GM23248 (cell line): ENCODE results near the gene TBCC. TPM values are rescaled to one million over a fixed set of nuclear protein-coding genes. Genes with fewer than 3 reads are reported as not detected.

Experiments
- DNase-seq: peaks from one replicate; pipeline ENCODE4 v3.0.0-alpha.2; 2015
- H2AFZ ChIP-seq: fragments of 200-600 bp; sonication (generic); 2 replicates; pipeline ENCODE4 v1.6.1; 2016; ENCODE audit warnings: antibody characterized with exemption
- H3F3A ChIP-seq: fragments of 200-600 bp; sonication (generic); 2 replicates; pipeline ENCODE4 v1.6.1; 2016; ENCODE audit warnings: mild to moderate bottlenecking, antibody characterized with exemption, mixed run types; ENCODE audit not compliant: insufficient read depth
- H3K27ac ChIP-seq: fragments of 200-600 bp; sonication (generic); 2 replicates; pipeline ENCODE4 v1.5.1; 2016; ENCODE audit warnings: mild to moderate bottlenecking
- H3K27me3 ChIP-seq: fragments of 200-600 bp; sonication (generic); replicated peaks from 2 replicates; pipeline ENCODE4 v1.6.1; 2016; ENCODE audit warnings: mild to moderate bottlenecking; ENCODE audit not compliant: insufficient read depth
- H3K36me3 ChIP-seq: fragments of 200-600 bp; sonication (generic); 2 replicates; pipeline ENCODE4 v1.6.1; 2016; ENCODE audit warnings: low read depth, mild to moderate bottlenecking
- H3K4me1 ChIP-seq: fragments of 200-600 bp; sonication (generic); 2 replicates; pipeline ENCODE4 v1.6.1; 2016; ENCODE audit warnings: mild to moderate bottlenecking; ENCODE audit not compliant: insufficient read depth
- H3K4me2 ChIP-seq: fragments of 200-600 bp; sonication (generic); one replicate; pipeline ENCODE4 v1.6.1; 2016; ENCODE audit warnings: mild to moderate bottlenecking; ENCODE audit not compliant: unreplicated experiment
- H3K4me3 ChIP-seq: fragments of 200-600 bp; sonication (generic); 2 replicates; pipeline ENCODE4 v1.5.1; 2016; ENCODE audit warnings: mild to moderate bottlenecking
- H3K79me2 ChIP-seq: fragments of 200-600 bp; sonication (generic); 2 replicates; pipeline ENCODE4 v1.6.1; 2016; ENCODE audit warnings: mild to moderate bottlenecking; ENCODE audit not compliant: insufficient read depth
- H3K9ac ChIP-seq: fragments of 200-600 bp; sonication (generic); 2 replicates; pipeline ENCODE4 v1.6.1; 2016; ENCODE audit warnings: mild to moderate bottlenecking
- H3K9me2 ChIP-seq: fragments of 200-600 bp; sonication (generic); 2 replicates; pipeline ENCODE4 v1.6.1; 2016; ENCODE audit warnings: mixed run types, mild to moderate bottlenecking, moderate library complexity; ENCODE audit not compliant: insufficient read depth
- H3K9me3 ChIP-seq: fragments of 200-600 bp; sonication (generic); one replicate; pipeline ENCODE4 v1.6.1; 2017; ENCODE audit warnings: low read depth
- H4K20me1 ChIP-seq: fragments of 200-600 bp; sonication (generic); 2 replicates; pipeline ENCODE4 v1.6.0; 2016; ENCODE audit not compliant: insufficient read depth
- EZH2 ChIP-seq: fragments of 200-600 bp; sonication (generic); IDR thresholded peaks from 2 replicates; pipeline ENCODE4 v1.6.1; 2018; ENCODE audit warnings: antibody characterized with exemption, mild to moderate bottlenecking; ENCODE audit not compliant: insufficient read depth, poor library complexity, severe bottlenecking
- EZH2phosphoT487 ChIP-seq: fragments of 200-600 bp; sonication (generic); IDR thresholded peaks from 2 replicates; pipeline ENCODE4 v1.6.1; 2018; ENCODE audit warnings: antibody characterized with exemption, moderate library complexity, mild to moderate bottlenecking, low read depth; ENCODE audit not compliant: insufficient read depth
- WGBS, 2 experiments: methylation state at CpG; one replicate each; pipeline ENCODE4 v1.1.6; 2015 to 2017; ENCODE audit warnings: low lambda C conversion rate in 2 of 2, low coverage in 1 of 2; ENCODE audit errors: missing lambda C conversion rate in 2 of 2; 5-methylcytosine and 5-hydroxymethylcytosine counted together
- in situ Hi-C: fragments of 300-500 bp; cut with MboI; formaldehyde crosslinking; loops from 2 replicates; pipeline ENCODE4 v1.15.0; 2020
- polyA plus RNA-seq: library from polyadenylated mRNA; unstranded; fragments of >200 nt; fragmentation: Nextera tagmentation; extraction: Ambion mirVana; gene quantifications from 2 replicates; pipeline ENCODE4 v1.2.1, GENCODE V29; 2016
- total RNA-seq: library from RNA; depleted of rRNA; stranded (reverse); fragments of >200 nt; shearing (Covaris generic); gene quantifications from 2 replicates; pipeline ENCODE4 v1.2.3, GENCODE V29; 2014

TBCC gene
- total and polyA plus RNA-seq, 2 experiments from 2014 or later, result 35.0 to 36.9 TPM

DNA sequence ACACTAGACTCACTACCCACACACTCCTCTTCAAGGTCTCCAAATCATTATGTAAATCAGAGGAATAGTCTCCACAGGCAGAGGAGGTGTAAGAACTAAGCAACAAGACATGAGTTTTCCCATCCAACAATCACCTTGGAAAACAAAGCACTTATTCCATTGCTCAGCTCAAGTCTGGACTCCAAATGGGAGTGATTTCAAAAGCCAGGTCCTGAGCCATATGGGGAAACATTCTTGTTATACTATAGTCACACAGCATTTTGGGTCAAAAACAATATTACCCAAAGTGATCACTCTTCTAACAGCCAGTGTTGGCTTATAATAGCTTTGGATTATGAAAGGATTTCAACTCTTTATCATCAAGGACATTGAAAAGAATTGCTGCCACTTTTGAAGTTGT, 19.9 kb downstream of the TBCC start:
- in situ Hi-C loops, result no loop called here
- peak overlapping the region; percentile 71 for H3K4me3 ChIP-seq
- H3K9ac ChIP-seq, result peak overlapping the region; percentile 81

DNA sequence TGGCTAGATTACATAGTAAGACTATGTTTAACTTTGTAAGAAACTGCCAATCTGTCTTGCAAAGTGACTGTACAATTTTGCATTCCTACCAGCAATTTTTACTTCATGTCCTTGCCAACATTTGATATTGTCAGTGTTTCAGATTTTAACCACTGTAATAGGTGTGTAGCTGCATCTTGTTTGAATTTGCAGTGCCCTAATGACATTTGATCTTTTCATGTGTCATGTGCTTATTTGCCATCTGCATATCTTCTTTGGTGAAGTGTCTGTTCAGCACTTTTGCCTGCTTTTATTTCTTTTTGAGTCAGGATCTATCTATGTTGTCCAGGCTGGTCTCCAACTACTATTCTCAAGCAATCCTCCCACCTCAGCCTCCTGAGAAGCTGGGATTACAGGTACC, 21.1 kb downstream of the TBCC start:
- H3K4me1 ChIP-seq, result peaks cover 24% of the 10 kb centered on the region
- H3K36me3 ChIP-seq, result no peaks in the 10 kb centered on the region
- H4K20me1 ChIP-seq, result no peaks in the 10 kb centered on the region
- H3K9ac ChIP-seq, result no peak overlapping the region
- H2AFZ ChIP-seq, result no peak overlapping the region
- H3K4me2 ChIP-seq, result no peak overlapping the region
- H3F3A ChIP-seq, result peaks cover 13% of the 10 kb centered on the region
- H3K4me3 ChIP-seq, result no peak overlapping the region
- H3K79me2 ChIP-seq, result 0 out of 2 replicates have a peak, but pooled peaks cover 7% of the 10 kb centered on the region
- H3K27me3 ChIP-seq, result no peaks in the 10 kb centered on the region
- no peaks in the 10 kb centered on the region for H3K9me2 ChIP-seq
- DNase-seq, result no peak
- in situ Hi-C loops, result no loop called here
- H3K27ac ChIP-seq, result no peak overlapping the region
- H3K9me3 ChIP-seq, result no peaks in the 10 kb centered on the region
- TF ChIP-seq EZH2phosphoT487, result no peak
- TF ChIP-seq EZH2, result no peak

More for the DNA sequence above, 19.9 kb downstream of the TBCC start:
- no peaks in the 10 kb centered on the region for H3K27me3 ChIP-seq
- TF ChIP-seq EZH2, result no peak
- no peak for TF ChIP-seq EZH2phosphoT487
- H2AFZ ChIP-seq, result peak overlapping the region; percentile 95
- 0 out of 2 replicates have a peak, but pooled peaks cover 7% of the 10 kb centered on the region for H3K79me2 ChIP-seq
- H3K27ac ChIP-seq, result peak overlapping the region; percentile 91
- no peaks in the 10 kb centered on the region for H3K9me3 ChIP-seq
- H3K4me1 ChIP-seq, result peaks cover 24% of the 10 kb centered on the region
- H3K36me3 ChIP-seq, result no peaks in the 10 kb centered on the region
- DNase-seq, result peak; percentile 57
- H3F3A ChIP-seq, result peaks cover 13% of the 10 kb centered on the region
- H4K20me1 ChIP-seq, result no peaks in the 10 kb centered on the region
- peak overlapping the region; percentile 89 for H3K4me2 ChIP-seq
- H3K9me2 ChIP-seq, result no peaks in the 10 kb centered on the region

DNA sequence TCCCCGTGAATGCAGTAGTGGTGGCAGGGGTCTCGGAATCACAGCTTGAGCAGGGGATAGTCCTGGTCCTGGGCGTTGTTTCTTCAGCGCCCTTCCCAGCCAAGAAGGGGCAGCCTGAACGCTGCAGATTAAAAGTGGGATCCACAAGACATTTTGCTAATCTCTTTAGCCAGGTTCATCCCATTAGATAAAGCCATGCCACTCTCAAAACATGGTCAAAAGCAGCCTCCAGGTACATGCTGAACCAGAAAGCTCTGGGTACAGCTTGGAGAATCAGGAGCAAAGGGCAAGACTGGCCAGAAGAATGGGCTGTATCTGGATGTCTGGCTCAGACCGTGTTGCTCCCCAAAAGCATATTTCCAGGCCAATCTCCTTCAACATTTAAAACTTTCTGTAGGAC, 23.4 kb downstream of the TBCC start, which contains the start of gene PRPH2:
PRPH2 (minus strand) TSS at position 101 of the 400 bp plus-strand sequence. CDS start 263 bp downstream, outside the sequence.
- H3K27ac ChIP-seq, result no peak within 1 kb of the TSS
- TF ChIP-seq EZH2 (no peak), EZH2phosphoT487 (no peak)
- no peaks in the 10 kb centered on the region for H3K9me3 ChIP-seq
- H3K9me2 ChIP-seq, result no peaks in the 10 kb centered on the region
- no peak within 1 kb of the TSS for H3K9ac ChIP-seq
- H3F3A ChIP-seq, result peaks cover 13% of the 10 kb centered on the region
- H2AFZ ChIP-seq, result no peak within 1 kb of the TSS
- 96% methylated on average over 6 of the region's 6 CpGs for whole genome bisulfite sequencing, 2 experiments
- in situ Hi-C loops, result no loop called here
- no peaks in the 10 kb centered on the region for H3K36me3 ChIP-seq
- H3K79me2 ChIP-seq, result 0 out of 2 replicates have a peak, but pooled peaks cover 7% of the 10 kb centered on the region
- H3K4me3 ChIP-seq, result no peak within 1 kb of the TSS
- no peak for DNase-seq
- peaks cover 16% of the 10 kb centered on the region for H3K4me1 ChIP-seq
- H3K4me2 ChIP-seq, result no peak within 1 kb of the TSS
- H3K27me3 ChIP-seq, result no peaks in the 10 kb centered on the region
- no peaks in the 10 kb centered on the region for H4K20me1 ChIP-seq

DNA sequence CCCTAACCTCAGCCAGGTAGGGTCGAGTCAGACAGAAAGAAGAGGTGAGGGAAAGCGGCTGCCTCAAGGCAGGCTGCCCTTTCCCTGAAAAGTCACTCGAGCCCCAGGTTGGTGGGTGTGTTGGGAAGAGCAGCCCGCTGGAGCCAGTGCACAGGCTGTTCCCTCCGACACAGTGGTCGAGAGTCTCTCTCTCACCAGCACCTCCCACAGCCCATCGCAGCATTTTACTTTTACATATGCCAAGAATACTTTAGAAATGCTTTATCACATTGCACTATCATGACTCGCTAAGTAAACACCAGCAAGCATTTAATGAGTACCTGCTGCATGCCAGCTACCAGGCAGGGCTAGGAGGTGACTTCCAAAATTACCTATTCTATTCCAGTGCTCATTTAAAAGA, 25.2 kb downstream of the TBCC start:
- no peak for TF ChIP-seq EZH2phosphoT487
- no peak for TF ChIP-seq EZH2
- Histone ChIP-seq H3K27me3 (no peaks in the 10 kb centered on the region), H3K9me2 (no peaks in the 10 kb centered on the region), H3K27ac (no peak overlapping the region), H3K4me3 (no peak overlapping the region), H3K9ac (no peak overlapping the region), H3F3A (peaks cover under 1% of the 10 kb centered on the region), H2AFZ (no peak overlapping the region), H3K79me2 (0 out of 2 replicates have a peak, but pooled peaks cover 7% of the 10 kb centered on the region), H3K36me3 (no peaks in the 10 kb centered on the region), H3K9me3 (no peaks in the 10 kb centered on the region), H3K4me2 (no peak overlapping the region), H4K20me1 (no peaks in the 10 kb centered on the region), H3K4me1 (peaks cover 4% of the 10 kb centered on the region)
- in situ Hi-C loops, result no loop called here
- WGBS, 2 experiments, result 55 to 60% methylated on average over 8 of the region's 8 CpGs
- peak; percentile 34 for DNase-seq

DNA sequence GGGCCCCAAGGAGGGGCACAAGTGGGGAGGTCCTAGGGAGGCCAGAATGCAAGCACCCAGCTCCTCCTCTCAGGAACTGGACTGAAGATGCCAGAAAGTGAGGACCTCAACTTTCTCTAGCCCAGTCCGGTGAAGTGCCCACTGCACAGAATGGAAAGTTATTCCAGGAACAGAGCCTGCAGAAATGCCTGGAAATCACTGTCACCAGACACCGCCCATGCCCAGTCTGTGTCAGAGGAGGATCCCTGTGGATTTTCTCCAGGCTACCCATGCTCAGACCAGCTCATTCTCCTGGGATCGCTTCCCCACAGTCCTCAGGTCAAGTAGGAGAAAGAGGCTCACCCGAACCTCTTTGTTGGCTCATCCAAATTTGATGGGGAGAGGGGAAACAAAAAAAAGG, 30.0 kb downstream of the TBCC start:
- Histone ChIP-seq H3K9me3 (no peaks in the 10 kb centered on the region), H3K9ac (no peak overlapping the region), H2AFZ (no peak overlapping the region), H3K9me2 (no peaks in the 10 kb centered on the region), H3F3A (peaks cover 3% of the 10 kb centered on the region; the same call in 1 of the 2 replicates), H3K4me3 (no peak overlapping the region), H3K4me1 (peaks cover 5% of the 10 kb centered on the region; the same call in 1 of the 2 replicates), H3K27me3 (no peaks in the 10 kb centered on the region), H3K4me2 (no peak overlapping the region), H4K20me1 (no peaks in the 10 kb centered on the region), H3K27ac (no peak overlapping the region), H3K79me2 (no peaks in the 10 kb centered on the region), H3K36me3 (no peaks in the 10 kb centered on the region)
- in situ Hi-C loops, result no loop called here
- TF ChIP-seq EZH2phosphoT487 (no peak), EZH2 (no peak)
- no peak for DNase-seq
- WGBS, 2 experiments, result 85 to 87% methylated on average over 4 of the region's 4 CpGs
